ENCODE results near the gene COPZ1.

- TF ChIP-seq, protein P1, sequence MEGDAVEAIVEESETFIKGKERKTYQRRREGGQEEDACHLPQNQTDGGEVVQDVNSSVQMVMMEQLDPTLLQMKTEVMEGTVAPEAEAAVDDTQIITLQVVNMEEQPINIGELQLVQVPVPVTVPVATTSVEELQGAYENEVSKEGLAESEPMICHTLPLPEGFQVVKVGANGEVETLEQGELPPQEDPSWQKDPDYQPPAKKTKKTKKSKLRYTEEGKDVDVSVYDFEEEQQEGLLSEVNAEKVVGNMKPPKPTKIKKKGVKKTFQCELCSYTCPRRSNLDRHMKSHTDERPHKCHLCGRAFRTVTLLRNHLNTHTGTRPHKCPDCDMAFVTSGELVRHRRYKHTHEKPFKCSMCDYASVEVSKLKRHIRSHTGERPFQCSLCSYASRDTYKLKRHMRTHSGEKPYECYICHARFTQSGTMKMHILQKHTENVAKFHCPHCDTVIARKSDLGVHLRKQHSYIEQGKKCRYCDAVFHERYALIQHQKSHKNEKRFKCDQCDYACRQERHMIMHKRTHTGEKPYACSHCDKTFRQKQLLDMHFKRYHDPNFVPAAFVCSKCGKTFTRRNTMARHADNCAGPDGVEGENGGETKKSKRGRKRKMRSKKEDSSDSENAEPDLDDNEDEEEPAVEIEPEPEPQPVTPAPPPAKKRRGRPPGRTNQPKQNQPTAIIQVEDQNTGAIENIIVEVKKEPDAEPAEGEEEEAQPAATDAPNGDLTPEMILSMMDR (IDR thresholded peaks at IDR 0.05; ENCODE audit: extremely low read depth in 1 of 2, insufficient read depth in 1 of 2, low read depth in 1 of 2, low read length in 2 of 2) = no peak
- TF ChIP-seq POLR2A (IDR thresholded peaks at IDR 0.05; ENCODE audit: low read depth, low read length) (no peak), EZH2 (IDR thresholded peaks at IDR 0.05; ENCODE audit: borderline replicate concordance, low read depth, low read length, severe bottlenecking) (no peak), JUN (IDR thresholded peaks at IDR 0.05; ENCODE audit: borderline replicate concordance, insufficient read depth, insufficient read length, low read depth) (no peak)
Measured at GRCh38 chr12:54301428-54302048, 23.4 kb upstream of the COPZ1 start.

Measured in endothelial cell of umbilical vein (primary cell).